Thymus (tissue), 11 donors: ENCODE results near the gene LAMA5. TPM values are rescaled to one million over a fixed set of nuclear protein-coding genes. Genes with fewer than 3 reads are reported as not detected.

Source experiments
- DNase-seq, 9 donors: peaks; one replicate each; pipeline ENCODE4 v3.0.0-alpha.2; 2013; ENCODE audit warnings: low spot score in 9 of 9, low read depth in 6 of 9, missing footprints in 1 of 9
- H3K27ac ChIP-seq, 2 donors: one replicate each; pipeline ENCODE4 v1.5.1; 2013; ENCODE audit warnings: control low read depth in 1 of 2, low read depth in 1 of 2, low read length in 1 of 2, mild to moderate bottlenecking in 1 of 2, moderate library complexity in 1 of 2
- H3K27me3 ChIP-seq, 2 donors: one replicate each; pipeline ENCODE4 v1.5.1; 2013; ENCODE audit warnings: low read length in 1 of 2; ENCODE audit not compliant: control insufficient read depth in 2 of 2, insufficient read depth in 1 of 2
- H3K36me3 ChIP-seq, 2 donors: one replicate each; pipeline ENCODE4 v1.5.1; 2013; ENCODE audit warnings: low read length in 1 of 2, mild to moderate bottlenecking in 1 of 2, moderate library complexity in 1 of 2; ENCODE audit not compliant: control insufficient read depth in 2 of 2, insufficient read depth in 2 of 2
- H3K4me1 ChIP-seq, 2 donors: one replicate each; pipeline ENCODE4 v1.5.1; 2013; ENCODE audit warnings: low read length in 2 of 2; ENCODE audit not compliant: control insufficient read depth in 2 of 2, insufficient read depth in 2 of 2
- H3K4me3 ChIP-seq, 2 donors: one replicate each; pipeline ENCODE4 v1.5.1; 2013; ENCODE audit warnings: low read length in 2 of 2, control low read depth in 1 of 2, mild to moderate bottlenecking in 1 of 2
- H3K9me3 ChIP-seq, 2 donors: one replicate each; pipeline ENCODE4 v1.5.1; 2013; ENCODE audit warnings: low read length in 1 of 2, mild to moderate bottlenecking in 1 of 2; ENCODE audit not compliant: control insufficient read depth in 2 of 2, insufficient read depth in 1 of 2
- WGBS: extraction: QIAGEN DNeasy Blood & Tissue Kit; methylation state at CpG from one replicate; pipeline ENCODE4 v1.1.7; 2013; 5-methylcytosine and 5-hydroxymethylcytosine counted together
- polyA plus RNA-seq: library from polyadenylated mRNA; stranded (reverse); fragments of 200-250 nt; gene quantifications from one replicate; pipeline ENCODE4 v1.2.3, GENCODE V29; 2013
- total RNA-seq: library from RNA; stranded (reverse); fragments of 120-200 nt; gene quantifications from one replicate; pipeline ENCODE4 v1.2.4, GENCODE V29; 2013
- donor health status: healthy.

Gene LAMA5
- total and polyA plus RNA-seq, 2 donors: 12.8 to 155 TPM

DNA sequence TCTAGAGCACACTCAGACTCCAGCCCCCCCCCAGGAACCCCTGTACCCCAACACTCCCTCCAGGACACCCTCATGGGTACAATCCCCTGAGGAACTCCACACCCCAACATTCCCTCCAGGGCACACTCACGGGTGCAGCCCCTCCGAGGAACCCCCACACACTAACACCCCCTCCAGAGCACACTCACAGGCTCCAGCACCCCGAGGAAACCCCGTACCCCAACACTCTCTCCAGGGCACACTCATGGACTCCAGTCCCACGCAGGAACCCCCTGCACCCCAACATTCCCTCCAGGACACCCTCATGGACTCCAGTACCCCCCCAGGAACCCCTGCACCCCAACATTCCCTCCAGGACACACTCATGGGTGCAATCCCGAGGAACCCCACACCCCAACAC is 31.6 kb downstream of the LAMA5 start:
- Histone ChIP-seq H3K9me3 (no peaks in the 10 kb centered on the region), H3K27me3 (no peaks in the 10 kb centered on the region), H3K4me3 (no peak overlapping the region), H3K36me3 (no peaks in the 10 kb centered on the region), H3K4me1 (no peaks in the 10 kb centered on the region), H3K27ac (no peak overlapping the region)
- 94% methylated on average over 6 of the region's 6 CpGs for WGBS
- no peak for DNase-seq

DNA sequence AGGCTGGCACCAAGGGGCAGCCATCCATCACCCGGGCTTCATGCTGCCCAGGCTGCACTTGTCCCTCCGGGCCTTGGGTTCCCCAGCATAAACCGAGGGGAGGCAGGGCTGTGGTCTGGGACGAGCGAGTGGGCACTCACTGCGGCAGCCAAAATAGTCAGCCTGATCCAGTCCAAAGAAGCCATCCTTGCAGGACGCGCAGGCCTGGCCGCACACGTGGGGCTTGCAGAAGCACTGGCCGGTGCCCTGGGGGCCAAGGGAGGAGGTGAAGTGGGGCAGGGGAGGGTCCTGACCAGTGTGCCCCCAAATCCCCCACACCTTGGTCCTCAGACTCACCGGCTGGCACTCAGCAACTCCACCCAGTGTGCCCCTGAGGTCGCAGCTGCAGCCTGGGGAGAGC is 32.2 kb downstream of the LAMA5 start:
- WGBS: 95% methylated on average over 13 of the region's 13 CpGs
- no peak overlapping the region for H3K4me3 ChIP-seq
- H3K27ac ChIP-seq: no peak overlapping the region
- no peak for DNase-seq
- no peaks in the 10 kb centered on the region for H3K27me3 ChIP-seq
- H3K36me3 ChIP-seq: no peaks in the 10 kb centered on the region
- no peaks in the 10 kb centered on the region for H3K4me1 ChIP-seq
- H3K9me3 ChIP-seq: no peaks in the 10 kb centered on the region

DNA sequence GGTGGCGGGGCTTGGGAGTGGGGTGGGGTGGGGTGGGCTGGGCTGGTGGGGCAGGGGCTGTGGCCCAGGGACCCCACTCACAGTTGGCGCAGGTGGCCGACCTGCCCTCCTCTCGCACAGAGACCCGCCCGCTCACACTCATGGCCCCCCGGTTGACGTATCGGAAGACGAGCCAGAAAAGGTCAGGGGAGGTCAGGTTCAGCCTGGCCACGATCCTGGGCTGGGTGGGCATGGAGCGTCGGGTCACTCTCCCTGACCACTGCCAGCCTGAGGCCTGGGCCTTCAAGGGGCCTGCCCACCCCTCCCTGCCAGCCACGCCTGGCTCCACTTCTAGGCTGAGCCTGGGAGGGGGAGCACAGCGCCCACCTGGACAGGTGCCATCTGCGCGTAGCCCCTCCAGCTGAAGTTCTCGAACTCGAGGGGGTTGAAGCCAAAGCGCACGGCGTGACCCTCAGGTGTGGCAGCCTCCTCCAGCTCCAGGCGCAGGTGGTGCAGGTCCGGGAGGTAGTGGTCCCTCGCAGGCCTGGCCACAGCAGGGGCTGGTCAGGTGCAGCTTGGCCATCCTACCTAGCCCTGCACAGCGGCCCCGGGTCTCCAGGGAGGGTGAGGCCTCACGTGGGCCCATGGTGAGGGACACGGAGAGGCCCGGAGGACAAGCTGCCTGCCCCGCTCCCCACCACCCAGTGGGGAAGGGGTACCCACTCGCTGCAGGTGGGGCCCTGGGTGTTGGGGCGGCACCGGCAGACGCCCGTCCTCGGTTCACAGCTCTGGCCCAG is 33.1 kb downstream of the LAMA5 start:
- H3K27ac ChIP-seq: no peak overlapping the region
- no peaks in the 10 kb centered on the region for H3K27me3 ChIP-seq
- no peaks in the 10 kb centered on the region for H3K4me1 ChIP-seq
- no peaks in the 10 kb centered on the region for H3K9me3 ChIP-seq
- no peak for DNase-seq
- H3K36me3 ChIP-seq: no peaks in the 10 kb centered on the region
- 93% methylated on average over 37 of the region's 37 CpGs for WGBS
- H3K4me3 ChIP-seq: no peak overlapping the region

DNA sequence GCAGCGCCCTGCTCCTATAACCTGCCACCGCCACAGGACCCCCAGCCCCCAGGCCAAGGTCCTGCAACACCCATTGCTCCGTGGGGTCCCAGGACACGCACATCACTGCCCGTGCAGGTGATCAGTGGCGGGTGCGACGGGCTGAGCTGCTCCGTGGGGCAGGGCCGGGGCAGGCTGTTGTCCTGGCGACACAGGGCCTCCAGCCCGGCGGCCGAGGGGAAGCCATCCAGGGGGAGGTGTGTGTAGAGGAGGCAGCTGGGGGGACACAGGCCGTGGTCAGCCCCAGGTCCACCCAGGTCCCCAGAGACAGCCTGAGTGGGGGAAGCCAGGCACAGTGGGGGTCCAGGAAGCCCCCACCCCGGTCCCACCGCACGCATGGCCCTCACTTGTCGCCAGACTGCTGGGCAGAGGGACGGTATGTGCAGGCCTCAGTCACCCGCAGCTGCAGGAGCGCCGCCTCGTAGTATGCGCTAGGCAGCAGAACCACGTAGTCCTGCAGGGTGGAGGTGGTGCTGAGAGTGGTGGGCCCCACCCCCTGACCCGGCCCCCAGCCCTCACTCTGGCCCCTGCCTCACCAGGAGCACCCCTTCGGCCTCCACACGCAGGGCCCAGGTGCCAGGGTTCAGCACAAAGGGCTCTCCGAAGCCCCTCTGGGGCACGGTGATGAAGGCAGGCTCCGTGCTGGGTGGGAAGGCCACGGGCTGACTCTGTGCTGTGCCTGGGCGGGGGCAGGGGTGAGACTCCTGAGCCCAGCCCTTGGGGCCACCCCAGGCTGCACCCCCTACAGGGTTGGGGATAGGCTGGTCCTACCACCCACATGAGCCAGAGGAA is 33.9 kb downstream of the LAMA5 start:
- DNase-seq: no peak
- Histone ChIP-seq H3K9me3 (no peaks in the 10 kb centered on the region), H3K4me3 (no peak overlapping the region), H3K36me3 (no peaks in the 10 kb centered on the region), H3K27ac (no peak overlapping the region), H3K27me3 (no peaks in the 10 kb centered on the region), H3K4me1 (no peaks in the 10 kb centered on the region)
- WGBS: 95% methylated on average over 34 of the region's 34 CpGs

DNA sequence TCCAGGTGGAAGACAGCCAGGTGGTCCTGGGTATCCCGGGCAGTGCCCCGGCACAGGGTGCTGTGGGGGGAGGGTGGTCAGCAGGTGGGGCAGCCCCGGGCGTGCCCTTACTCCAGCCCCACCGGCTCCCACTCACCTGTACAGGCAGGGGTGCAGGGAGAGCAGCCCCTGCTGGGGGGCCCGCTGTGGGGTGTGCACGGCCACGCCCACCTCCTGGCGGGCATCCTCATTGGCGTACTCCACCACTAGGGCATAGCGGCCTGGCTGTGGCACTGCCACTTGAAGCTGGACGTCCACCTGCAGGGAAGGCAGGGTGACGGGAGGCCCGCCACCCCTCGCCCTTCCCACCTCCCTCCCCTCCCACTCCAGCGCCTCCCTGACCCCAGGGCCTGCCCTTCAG is 34.7 kb downstream of the LAMA5 start:
- DNase-seq: no peak
- WGBS: 91% methylated on average over 16 of the region's 16 CpGs

DNA sequence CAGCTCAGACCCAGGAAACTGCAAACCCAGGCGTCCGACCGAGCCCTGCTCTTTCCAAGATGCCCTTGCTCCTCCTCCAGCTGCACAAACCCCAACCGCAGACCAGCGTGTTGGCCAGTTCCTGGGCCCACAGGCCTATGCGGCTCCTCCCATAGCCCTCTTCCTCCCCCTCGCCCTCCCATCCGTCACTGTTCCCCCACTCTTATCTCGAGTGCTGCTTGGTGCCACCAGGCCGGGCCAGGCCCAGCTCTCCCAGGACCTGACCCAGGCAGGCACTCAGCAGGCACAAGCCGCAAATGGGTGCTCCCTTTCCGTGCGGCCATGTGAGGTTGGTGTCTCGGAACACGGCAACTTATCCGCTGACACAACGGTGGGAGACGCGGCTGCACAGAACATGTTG is 35.8 kb downstream of the LAMA5 start:
- DNase-seq: no peak
- H3K27ac ChIP-seq: no peak overlapping the region
- no peak overlapping the region for H3K4me3 ChIP-seq
- H3K36me3 ChIP-seq: no peaks in the 10 kb centered on the region
- no peaks in the 10 kb centered on the region for H3K27me3 ChIP-seq
- no peaks in the 10 kb centered on the region for H3K4me1 ChIP-seq
- 95% methylated on average over 19 of the region's 19 CpGs for WGBS
- H3K9me3 ChIP-seq: no peaks in the 10 kb centered on the region

More for the DNA sequence above, 34.7 kb downstream of the LAMA5 start:
- no peaks in the 10 kb centered on the region for H3K9me3 ChIP-seq
- no peak overlapping the region for H3K27ac ChIP-seq
- H3K4me3 ChIP-seq: no peak overlapping the region
- no peaks in the 10 kb centered on the region for H3K36me3 ChIP-seq
- no peaks in the 10 kb centered on the region for H3K4me1 ChIP-seq
- H3K27me3 ChIP-seq: no peaks in the 10 kb centered on the region

DNA sequence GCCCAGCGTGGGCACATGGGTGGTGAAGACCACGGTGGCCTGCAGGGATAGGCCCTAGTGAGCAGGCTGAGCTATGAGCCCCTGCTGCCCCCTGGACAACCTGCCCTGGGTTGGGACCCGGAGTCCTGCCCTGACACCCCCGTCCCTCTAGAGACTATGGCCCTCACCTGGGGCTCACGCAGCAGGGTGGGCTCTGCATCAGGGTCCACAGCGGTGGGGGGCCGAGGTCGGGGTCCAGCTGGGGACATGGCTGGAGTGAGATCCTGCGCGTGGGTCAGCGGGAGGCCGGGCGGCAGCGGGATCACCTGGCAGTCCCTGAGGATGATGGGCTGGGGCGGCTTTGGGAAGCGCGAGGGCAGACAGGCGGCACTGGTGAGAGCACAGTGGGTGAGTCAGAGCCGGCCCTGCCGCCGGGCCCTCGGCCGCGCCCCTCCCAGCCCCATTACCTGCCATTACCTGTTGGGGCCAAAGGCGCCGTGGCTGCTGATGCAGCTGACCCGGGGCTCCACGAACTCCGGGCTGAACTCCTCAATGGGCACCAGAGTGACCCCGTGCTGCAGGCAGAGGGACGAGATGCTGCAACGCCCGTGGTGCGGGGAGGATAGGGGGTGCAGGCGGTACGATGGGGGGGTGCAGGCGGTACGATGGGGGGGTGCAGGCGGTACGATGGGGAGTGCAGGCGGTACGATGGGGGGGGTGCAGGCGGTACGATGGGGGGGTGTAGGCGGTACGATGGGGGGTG is 36.4 kb downstream of the LAMA5 start:
- Histone ChIP-seq H3K4me1 (no peaks in the 10 kb centered on the region), H3K4me3 (no peak overlapping the region), H3K9me3 (no peaks in the 10 kb centered on the region), H3K27ac (no peak overlapping the region), H3K27me3 (no peaks in the 10 kb centered on the region), H3K36me3 (no peaks in the 10 kb centered on the region)
- 93% methylated on average over 46 of the region's 46 CpGs for WGBS
- no peak for DNase-seq

DNA sequence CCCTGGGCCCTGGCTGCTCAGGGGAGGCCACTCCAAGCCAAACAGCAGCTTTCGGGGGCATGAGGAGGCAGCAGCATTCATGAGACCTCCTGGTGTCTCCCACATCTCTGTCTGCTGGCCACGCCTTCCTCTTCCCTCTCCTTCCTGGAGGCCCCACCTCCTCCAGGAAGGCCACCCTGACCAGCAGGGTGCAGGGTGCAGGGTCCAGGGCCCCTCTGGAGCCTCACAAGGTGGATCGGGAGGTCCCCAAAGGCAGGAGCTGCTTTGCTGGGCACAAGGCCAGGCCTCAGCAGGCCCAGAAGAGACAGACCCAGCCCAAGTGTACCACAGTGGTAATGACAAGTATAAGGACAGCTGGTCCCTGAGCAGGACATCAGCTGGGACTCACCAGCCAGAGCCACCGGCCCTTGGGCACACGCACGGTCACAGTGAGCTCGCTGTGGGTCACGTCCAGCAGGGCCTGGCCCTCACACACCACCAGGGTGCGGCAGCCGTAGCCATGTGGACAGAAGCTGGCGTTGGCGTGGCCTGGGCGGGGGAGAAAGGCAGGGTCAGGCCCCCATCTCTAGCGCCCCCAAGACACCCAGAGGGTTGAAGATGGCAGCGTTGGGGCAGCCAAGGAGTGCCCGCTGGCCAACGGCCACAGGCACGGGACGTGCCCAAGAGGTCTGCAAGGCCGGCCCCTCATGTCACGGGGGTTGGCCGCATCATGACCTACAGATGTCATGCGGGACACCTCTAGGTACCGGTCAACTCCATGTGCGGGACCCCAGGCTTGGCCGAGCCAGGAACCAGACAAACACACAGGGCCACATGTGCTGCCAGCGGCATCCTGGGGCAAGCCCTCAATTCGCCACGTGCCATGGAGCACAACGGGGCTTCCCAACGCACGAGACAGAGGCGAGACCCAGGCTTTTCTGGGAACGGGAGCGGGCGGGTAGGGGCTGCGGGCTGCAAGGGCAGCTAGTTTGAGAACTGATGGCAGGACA is 37.4 kb downstream of the LAMA5 start:
- Histone ChIP-seq H3K27me3 (no peaks in the 10 kb centered on the region), H3K9me3 (no peaks in the 10 kb centered on the region), H3K27ac (peak overlapping the region in 1 of 2 donors; percentile 11), H3K36me3 (no peaks in the 10 kb centered on the region), H3K4me1 (no peaks in the 10 kb centered on the region), H3K4me3 (no peak overlapping the region)
- 97% methylated on average over 37 of the region's 37 CpGs for WGBS
- no peak for DNase-seq
